NCI-H2029 treated with DMSO at 0.1 percent for 48 hours (cell line): Measurements from ENCODE around the gene TMC6.
"Not testable (repeated sequence)": the region's sequence is repeated elsewhere in the genome, so short reads cannot be mapped to it uniquely, and the experiment has no call there.

Source experiments
- DNase-seq: peaks from one replicate; lab custom pipeline; 2025; lab: John Stamatoyannopoulos, UW

TMC6 gene

DNA sequence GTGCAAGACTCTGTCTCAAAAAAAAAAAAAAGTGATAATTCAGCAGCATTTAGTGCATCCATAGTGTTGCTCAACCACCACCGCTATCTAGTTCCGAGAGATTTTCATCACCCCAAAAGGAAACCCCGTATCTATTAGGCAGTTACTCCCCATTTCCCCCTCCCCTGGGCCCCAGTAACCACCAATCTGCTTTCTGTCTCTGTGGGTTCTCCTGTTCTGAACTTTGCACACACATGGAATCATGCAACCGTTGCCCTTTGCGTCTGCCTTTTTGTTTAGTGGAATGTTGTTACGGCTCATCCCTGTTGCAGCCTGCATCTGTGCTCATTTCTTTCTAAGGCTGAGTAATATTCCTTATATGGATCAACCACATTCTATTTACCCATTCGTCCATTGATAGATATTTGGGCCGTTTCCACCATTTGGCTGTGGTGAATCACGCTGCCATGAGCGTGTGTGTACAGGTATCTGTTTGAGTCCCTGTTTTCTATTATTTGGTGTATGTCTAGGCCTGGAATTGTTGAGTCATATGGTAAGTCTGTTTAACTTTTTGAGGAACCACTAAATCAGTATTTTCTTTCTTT, 31.1 kb upstream of the TMC6 start:
- no peak for DNase-seq

DNA sequence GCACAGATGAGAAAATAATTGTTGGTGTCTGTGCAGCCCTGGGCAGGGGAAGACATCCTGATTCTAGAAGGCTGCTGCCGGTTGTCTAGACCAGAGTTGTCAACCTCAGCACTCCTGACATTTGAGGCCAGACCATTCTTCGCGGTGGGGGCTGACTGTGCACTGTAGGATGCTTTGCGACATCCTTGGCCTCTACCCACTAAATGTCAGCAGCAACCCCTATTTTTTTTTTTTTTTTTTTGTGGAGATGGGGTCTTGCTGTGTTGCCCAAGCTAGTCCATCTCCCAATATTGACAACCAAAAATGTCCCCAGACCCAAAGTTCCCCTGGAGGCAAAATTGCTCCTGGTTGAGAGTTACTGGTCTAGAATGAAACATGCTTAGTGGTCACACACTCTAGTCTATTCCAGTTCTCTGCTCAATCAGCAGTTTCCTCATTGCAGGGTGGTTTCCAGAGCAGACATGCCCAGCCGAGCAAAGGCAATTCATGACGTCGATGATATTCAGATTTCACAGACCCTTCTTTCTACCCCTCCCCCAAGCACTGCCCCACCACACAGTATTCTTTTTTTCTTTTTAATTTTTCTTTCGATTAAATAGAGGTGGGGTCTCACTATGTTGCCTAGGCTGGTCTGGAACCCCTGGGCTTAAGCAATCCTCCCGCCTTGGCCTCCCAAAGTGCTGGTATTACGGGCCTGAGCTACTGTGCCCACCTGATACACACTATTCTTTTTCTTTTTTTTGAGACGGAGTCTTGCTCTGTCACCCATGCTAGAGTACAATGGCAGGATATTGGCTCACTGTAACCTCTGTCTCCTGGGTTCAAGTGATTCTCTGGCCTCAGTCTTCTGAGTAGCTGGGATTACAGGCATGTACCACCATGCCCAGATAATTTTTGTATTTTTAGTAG, 26.6 kb upstream of the TMC6 start:
- no peak for DNase-seq

DNA sequence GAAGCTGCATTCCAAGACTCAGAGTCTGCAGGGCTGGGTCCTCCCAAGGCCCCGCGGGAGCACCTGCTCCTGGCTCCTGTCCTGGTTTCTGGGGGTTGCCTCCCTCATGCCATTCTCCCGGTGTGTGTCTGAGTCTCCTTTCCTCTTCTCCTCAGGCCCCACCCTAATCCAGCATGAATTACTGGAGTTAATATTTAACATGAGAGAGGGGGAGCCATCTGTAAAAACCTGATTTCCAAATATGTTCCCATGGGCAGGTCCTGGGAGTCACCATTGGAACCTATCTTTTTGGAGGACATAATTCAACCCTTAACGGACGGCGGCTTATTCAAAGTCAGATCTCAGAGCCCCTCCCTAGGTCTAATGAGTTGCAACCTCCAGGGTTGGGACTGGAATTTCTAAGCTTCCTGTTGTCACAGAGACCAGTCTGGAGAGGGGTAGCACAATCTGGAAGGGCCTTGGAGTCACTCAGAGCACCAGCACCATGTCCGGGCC, 23.0 kb upstream of the TMC6 start:
- no peak for DNase-seq

GRCh38 chr17:78148286-78149016, 19.9 kb upstream of the TMC6 start:
- no peak for DNase-seq

DNA sequence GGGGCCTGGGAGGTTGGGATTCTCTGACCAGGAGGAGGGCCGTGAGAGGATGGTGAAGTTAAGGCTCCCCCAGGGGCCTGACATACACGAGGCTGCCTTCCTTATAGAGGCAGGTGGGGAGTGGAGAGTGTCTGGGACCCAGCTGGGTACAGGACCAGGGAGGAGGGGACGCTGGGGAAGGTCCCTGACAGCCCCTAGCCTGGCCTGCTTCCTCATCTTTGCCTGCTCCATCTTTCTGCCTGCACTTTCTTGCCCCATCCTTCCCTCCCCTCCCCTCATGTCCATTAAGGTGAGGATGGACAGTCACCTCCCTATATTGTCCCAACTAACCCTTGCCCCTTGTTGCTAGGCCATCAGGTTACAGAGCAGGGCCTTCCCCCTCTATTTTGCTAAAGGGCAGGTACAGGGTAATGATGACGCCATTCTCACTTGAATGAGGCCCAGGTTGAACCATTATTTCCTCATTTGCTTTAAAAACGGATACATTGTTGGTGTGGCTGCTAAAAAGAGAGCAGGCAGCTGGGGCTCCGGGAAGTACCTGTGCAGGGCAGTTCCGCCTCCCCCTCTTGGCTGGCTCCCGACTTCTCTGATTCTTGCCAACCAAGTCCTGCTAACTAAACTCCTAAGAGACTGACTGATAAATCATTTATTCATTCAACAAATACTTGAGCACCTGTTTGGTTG, 18.9 kb upstream of the TMC6 start:
- no peak for DNase-seq

DNA sequence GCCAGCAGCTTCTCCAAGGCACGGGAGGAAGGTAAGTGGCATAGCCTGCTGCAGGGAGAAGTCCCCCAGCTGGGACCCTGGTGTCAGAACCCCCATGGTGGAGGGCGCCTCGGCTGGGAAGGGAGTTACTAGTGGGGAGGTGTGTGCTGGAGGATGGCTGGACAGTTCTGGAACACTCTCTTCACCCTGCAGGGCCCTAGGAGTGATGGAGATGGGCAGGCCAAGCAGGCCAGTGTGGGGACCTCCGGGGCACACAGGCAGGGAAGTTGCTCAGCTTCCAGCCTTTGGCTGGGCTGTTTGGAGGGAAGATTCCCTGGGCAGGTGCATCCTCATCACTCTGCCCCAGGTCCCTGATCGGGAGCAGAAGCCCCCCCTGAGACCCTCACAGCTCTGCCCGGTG, 18.3 kb upstream of the TMC6 start:
- no peak for DNase-seq

DNA sequence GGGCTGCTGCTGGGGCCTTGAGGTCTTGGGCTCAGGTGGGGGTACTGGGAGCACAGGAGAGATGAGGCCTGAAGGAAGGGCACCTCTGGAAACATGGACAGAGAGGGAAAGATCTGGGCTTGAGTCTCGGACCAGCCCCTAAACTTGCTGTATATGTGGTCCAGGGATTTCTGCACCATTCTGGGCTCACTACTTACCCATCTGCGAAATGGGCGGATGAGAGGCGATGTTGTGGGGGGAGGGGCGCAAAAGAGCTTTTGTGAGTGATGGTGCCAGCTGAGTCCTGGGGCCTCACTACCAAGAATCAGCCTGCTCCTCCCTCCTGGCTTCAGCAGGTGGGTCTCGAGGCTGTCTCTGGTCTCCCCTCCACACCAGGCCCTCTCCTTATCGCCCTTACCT, 17.9 kb upstream of the TMC6 start:
- no peak for DNase-seq

GRCh38 chr17:78144736-78145641, 16.4 kb upstream of the TMC6 start:
- DNase-seq, result no peak

- no peak for DNase-seq
Observed at GRCh38 chr17:78144147-78144719, 15.7 kb upstream of the TMC6 start.

DNA sequence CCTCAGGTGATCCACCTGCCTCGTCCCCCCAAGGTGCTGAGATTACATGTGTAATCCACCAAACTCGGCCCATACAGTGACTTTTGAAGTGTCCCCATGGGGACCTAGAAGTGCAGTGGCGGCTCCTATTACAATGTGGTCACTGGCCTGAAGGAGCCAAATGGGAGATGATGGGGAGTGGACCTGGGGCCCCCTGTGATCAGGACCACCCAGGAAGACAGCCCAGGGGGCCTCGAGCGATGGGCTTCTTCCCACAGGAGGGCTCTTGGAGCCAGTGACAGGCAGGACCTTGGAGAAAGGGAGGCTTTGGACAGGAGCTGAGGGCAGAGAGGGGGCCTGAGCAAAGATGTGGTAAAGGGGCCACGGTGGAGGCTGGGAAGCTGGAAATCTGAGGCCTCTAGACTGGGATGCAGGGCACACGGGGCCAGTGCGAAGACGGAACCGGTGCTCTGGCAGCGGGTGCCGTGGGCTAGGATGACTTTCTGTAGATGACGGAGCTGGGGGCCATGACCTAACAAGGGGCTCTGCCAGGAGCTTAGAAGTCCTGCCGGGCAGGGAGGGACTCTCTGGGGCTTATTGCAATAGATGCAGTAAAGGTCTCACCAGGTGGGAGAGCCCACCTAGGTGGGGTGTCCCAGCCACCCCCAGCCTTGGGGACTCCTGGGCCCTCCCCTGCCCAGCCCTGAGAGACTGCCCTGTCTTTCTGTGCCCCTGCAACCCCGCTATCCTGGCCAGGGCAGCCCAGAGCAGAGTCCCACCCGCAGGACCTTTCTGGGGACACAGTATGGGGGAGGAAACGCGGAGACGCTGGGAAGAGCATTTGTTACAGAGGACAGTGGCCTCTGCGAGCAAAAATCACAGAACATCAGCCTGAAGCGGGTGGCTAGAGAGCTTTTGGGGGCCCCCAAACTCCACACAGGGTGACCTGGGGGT, 14.9 kb upstream of the TMC6 start:
- no peak for DNase-seq

DNA sequence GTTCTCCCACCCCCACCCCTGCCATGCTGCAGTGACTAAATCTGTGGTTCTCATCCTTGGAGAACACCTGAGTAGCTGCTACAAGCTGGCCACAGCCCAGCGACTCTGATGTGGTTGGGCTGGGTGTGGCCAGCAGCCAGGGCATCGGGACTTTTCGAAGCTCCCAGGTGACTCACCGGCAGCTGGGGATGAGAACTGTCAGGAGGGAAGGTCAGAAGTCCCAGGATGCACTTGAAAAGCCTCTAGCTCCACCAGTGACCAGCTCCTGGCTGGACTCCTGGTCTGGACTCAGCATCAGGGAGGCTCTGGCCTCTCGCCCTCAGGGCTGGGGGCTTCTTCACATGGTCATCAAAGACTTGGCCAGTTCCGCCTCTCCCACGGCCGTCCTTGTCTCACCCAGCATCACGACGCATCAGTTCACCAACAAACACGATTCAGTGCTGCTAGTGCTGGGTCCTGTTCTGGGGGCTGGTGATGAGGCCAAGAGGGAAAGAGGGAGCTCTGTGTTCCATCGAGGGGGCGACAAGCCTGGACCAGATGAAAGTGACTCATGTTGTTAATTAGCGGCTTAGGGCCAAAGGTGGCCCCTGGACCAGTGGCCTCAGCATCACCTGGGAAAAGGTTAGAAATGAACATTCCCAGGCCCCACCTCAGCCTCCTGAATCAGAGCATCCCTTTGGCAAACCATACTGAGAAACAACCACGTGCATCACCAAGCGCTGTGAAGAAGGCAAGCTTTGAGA, 13.7 kb upstream of the TMC6 start:
- no peak for DNase-seq

GRCh38 chr17:78141437-78142118, 13.0 kb upstream of the TMC6 start:
- no peak for DNase-seq

- peak; percentile 61 for DNase-seq
Observed at GRCh38 chr17:78140169-78141051, 11.9 kb upstream of the TMC6 start.

- not testable (repeated sequence) for DNase-seq
Observed at GRCh38 chr17:78139861-78140168, 11.3 kb upstream of the TMC6 start.

GRCh38 chr17:78138204-78139060, 9.9 kb upstream of the TMC6 start:
- no peak for DNase-seq

DNA sequence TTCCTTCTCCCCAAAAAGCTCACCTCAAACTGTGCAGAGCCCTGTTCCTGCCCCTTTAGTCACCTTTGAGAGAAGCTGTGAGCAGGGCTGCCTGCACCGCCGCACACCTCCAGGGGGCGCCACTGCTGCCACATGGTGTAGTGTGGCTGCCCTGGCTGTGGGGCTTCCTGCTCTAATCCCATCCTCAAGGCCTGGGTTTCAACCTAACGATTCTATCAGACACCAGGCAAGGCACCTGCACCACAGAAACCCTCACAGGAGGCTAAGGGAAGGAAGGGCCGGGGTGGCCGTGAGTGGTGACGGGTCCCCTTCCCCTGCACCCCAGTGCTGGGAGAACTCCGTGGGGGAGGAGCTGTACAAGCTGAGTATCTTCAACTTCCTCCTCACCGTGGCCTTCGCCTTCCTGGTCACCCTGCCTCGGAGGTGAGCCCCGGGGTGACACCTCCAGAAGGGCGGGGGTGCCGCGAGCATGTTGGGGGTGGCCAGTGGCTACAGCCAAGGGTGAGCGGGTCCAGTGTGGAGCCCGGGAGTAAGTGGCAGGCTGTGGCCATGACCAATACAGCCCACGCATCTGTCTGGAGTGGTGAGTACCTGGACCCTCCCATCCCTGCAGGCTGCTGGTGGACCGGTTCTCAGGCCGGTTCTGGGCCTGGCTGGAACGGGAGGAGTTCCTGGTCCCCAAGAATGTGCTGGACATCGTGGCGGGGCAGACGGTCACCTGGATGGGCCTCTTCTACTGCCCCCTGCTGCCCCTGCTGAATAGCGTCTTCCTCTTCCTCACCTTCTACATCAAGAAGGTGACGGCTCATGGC, 9.0 kb upstream of the TMC6 start:
- DNase-seq, result no peak
